Neural cell (in vitro differentiated cells): Measurements from ENCODE around the gene LINGO1. TPM values are rescaled to one million over a fixed set of nuclear protein-coding genes. Genes with fewer than 3 reads are reported as not detected.

ENCODE experiments used
- H2AFZ ChIP-seq: fragments of 200-600, 300-800 bp; sonication (generic), shearing (Covaris generic); 2 replicates; pipeline ENCODE4 v1.6.0; 2014; ENCODE audit warnings: low read depth, mild to moderate bottlenecking, antibody characterized with exemption, low read length, moderate library complexity
- H3F3A ChIP-seq: fragments of 200-600 bp; shearing (Covaris generic); 2 replicates; pipeline ENCODE4 v1.6.1; 2016; ENCODE audit warnings: mild to moderate bottlenecking, moderate library complexity, mixed read lengths, antibody characterized with exemption, low read length; ENCODE audit not compliant: insufficient read depth, poor library complexity, severe bottlenecking
- H3K27ac ChIP-seq: fragments of 200-600, 300-800 bp; sonication (generic), shearing (Covaris generic); 2 replicates; pipeline ENCODE4 v1.5.1; 2014; ENCODE audit warnings: mild to moderate bottlenecking, low read length, moderate library complexity
- H3K27me3 ChIP-seq: fragments of 300-800, 200-600 bp; sonication (generic), shearing (Covaris generic); 2 replicates; pipeline ENCODE4 v1.6.0; 2014; ENCODE audit warnings: mild to moderate bottlenecking, low read depth, low read length, moderate library complexity; ENCODE audit not compliant: insufficient read depth
- H3K36me3 ChIP-seq: fragments of 300-800, 200-600 bp; sonication (generic), shearing (Covaris generic); 2 replicates; pipeline ENCODE4 v1.5.1; 2014; ENCODE audit warnings: mild to moderate bottlenecking, antibody characterized with exemption, low read length, moderate library complexity; ENCODE audit not compliant: insufficient read depth
- H3K4me2 ChIP-seq: fragments of 300-800, 200-600 bp; sonication (generic), shearing (Covaris generic); 2 replicates; pipeline ENCODE4 v1.6.0; 2014; ENCODE audit warnings: mild to moderate bottlenecking, low read length
- H3K4me3 ChIP-seq: fragments of 300-800, 200-600 bp; sonication (generic), shearing (Covaris generic); 2 replicates; pipeline ENCODE4 v1.5.1; 2014; ENCODE audit warnings: mild to moderate bottlenecking, low read length, moderate library complexity
- H3K79me2 ChIP-seq: fragments of 200-600 bp; shearing (Covaris generic); replicated peaks from 2 replicates; pipeline ENCODE4 v1.6.0; 2014; ENCODE audit warnings: mild to moderate bottlenecking, low read length, moderate library complexity; ENCODE audit not compliant: insufficient read depth
- H3K9ac ChIP-seq: fragments of 300-800, 200-600 bp; sonication (generic), shearing (Covaris generic); 2 replicates; pipeline ENCODE4 v1.6.1; 2016; ENCODE audit warnings: mild to moderate bottlenecking, low read length, mixed read lengths
- H3K9me2 ChIP-seq: fragments of 200-600 bp; shearing (Covaris generic); 2 replicates; pipeline ENCODE4 v1.6.1; 2016; ENCODE audit warnings: mild to moderate bottlenecking, low read length, mixed read lengths; ENCODE audit not compliant: insufficient read depth
- H3K9me3 ChIP-seq: fragments of 200-600, 300-800 bp; sonication (generic), shearing (Covaris generic); 2 replicates; pipeline ENCODE4 v1.6.1; 2016; ENCODE audit warnings: mild to moderate bottlenecking, mixed run types, low read length, moderate library complexity, mixed read lengths
- H4K20me1 ChIP-seq: fragments of 200-600 bp; shearing (Covaris generic); 2 replicates; pipeline ENCODE4 v1.6.1; 2016; ENCODE audit warnings: mild to moderate bottlenecking, mixed run types; ENCODE audit not compliant: insufficient read depth
- EP300 ChIP-seq: fragments of 450-650 bp; conservative IDR thresholded peaks from 2 replicates; pipeline ENCODE4 v1.6.1; 2014; ENCODE audit warnings: antibody characterized with exemption, mild to moderate bottlenecking, moderate library complexity; ENCODE audit not compliant: poor library complexity, severe bottlenecking
- EZH2 ChIP-seq: fragments of 200-600, 300-800 bp; shearing (Covaris generic), sonication (generic); IDR thresholded peaks from 2 replicates; pipeline ENCODE4 v1.6.1; 2014; ENCODE audit warnings: antibody characterized with exemption, low read length, borderline replicate concordance, mild to moderate bottlenecking; ENCODE audit not compliant: insufficient read depth, poor library complexity, severe bottlenecking
- MXI1 ChIP-seq: fragments of 450-650 bp; conservative IDR thresholded peaks from 2 replicates; pipeline ENCODE4 v1.6.1; 2014; ENCODE audit warnings: antibody characterized with exemption, mild to moderate bottlenecking; ENCODE audit not compliant: poor library complexity, severe bottlenecking
- POLR2AphosphoS5 ChIP-seq: IDR thresholded peaks from 2 replicates; pipeline ENCODE4 v1.6.1; 2012
- RAD21 ChIP-seq: fragments of 450-650 bp; conservative IDR thresholded peaks from 2 replicates; pipeline ENCODE4 v1.6.1; 2014; ENCODE audit warnings: antibody characterized with exemption, mild to moderate bottlenecking, moderate library complexity
- SMC3 ChIP-seq: fragments of 450-650 bp; conservative IDR thresholded peaks from 2 replicates; pipeline ENCODE4 v1.6.1; 2014; ENCODE audit warnings: antibody characterized with exemption, mild to moderate bottlenecking, moderate library complexity; ENCODE audit not compliant: poor library complexity
- TAF1 ChIP-seq: IDR thresholded peaks from 2 replicates; pipeline ENCODE4 v1.6.1; 2012; ENCODE audit warnings: low read depth
- polyA plus RNA-seq: library from polyadenylated mRNA; depleted of rRNA; stranded (reverse); fragments of >200 nt; gene quantifications from 2 replicates; pipeline ENCODE4 v1.2.3, GENCODE V29; 2014
- TF ChIP-seq, protein P1 (sequence below): fragments of 450-650 bp; IDR thresholded peaks from 2 replicates; pipeline ENCODE4 v1.5.1; 2014; ENCODE audit warnings: antibody characterized with exemption, mild to moderate bottlenecking, moderate library complexity; ENCODE audit not compliant: poor library complexity, severe bottlenecking
- TF ChIP-seq, protein P2 (sequence below): IDR thresholded peaks from 2 replicates; pipeline ENCODE4 v1.6.1; 2012; ENCODE audit warnings: borderline replicate concordance

The LINGO1 gene
- polyA plus RNA-seq, 1 donor from 2014 or later: 34.4 TPM

DNA sequence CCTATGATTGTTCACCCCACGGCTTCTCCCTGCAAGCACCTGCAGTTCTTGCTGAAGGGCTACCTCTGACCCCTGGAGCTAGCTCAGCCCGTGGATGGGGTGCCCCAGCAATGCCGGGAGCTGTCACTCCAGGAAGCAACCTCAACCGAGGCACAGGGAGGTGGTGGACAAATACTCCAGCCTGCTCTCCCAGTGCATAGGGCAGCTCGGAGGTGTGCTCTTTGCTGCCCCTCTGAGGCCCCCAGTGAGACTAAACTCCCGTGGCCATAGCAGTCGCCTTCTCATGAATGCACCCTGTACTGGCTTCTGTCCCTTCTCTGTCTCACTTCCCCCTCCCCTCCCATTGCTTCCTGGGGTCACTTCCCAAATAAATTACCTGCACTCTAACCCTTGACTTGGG, 48.5 kb downstream of the LINGO1 start:
- Histone ChIP-seq H3K36me3 (no peaks in the 10 kb centered on the region), H3K4me3 (no peak overlapping the region), H2AFZ (no peak overlapping the region), H3K27ac (no peak overlapping the region), H3K27me3 (no peaks in the 10 kb centered on the region), H3K4me2 (no peak overlapping the region), H3K9me3 (no peaks in the 10 kb centered on the region), H4K20me1 (no peaks in the 10 kb centered on the region), H3K9me2 (no peaks in the 10 kb centered on the region), H3K79me2 (no peaks in the 10 kb centered on the region), H3K9ac (no peak overlapping the region), H3F3A (no peaks in the 10 kb centered on the region)
- TF ChIP-seq MXI1 (no peak), TAF1 (no peak), SMC3 (no peak), POLR2AphosphoS5 (no peak), EP300 (no peak), EZH2 (no peak), RAD21 (no peak)
- TF ChIP-seq, protein P1, sequence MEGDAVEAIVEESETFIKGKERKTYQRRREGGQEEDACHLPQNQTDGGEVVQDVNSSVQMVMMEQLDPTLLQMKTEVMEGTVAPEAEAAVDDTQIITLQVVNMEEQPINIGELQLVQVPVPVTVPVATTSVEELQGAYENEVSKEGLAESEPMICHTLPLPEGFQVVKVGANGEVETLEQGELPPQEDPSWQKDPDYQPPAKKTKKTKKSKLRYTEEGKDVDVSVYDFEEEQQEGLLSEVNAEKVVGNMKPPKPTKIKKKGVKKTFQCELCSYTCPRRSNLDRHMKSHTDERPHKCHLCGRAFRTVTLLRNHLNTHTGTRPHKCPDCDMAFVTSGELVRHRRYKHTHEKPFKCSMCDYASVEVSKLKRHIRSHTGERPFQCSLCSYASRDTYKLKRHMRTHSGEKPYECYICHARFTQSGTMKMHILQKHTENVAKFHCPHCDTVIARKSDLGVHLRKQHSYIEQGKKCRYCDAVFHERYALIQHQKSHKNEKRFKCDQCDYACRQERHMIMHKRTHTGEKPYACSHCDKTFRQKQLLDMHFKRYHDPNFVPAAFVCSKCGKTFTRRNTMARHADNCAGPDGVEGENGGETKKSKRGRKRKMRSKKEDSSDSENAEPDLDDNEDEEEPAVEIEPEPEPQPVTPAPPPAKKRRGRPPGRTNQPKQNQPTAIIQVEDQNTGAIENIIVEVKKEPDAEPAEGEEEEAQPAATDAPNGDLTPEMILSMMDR: no peak
- TF ChIP-seq, protein P2, sequence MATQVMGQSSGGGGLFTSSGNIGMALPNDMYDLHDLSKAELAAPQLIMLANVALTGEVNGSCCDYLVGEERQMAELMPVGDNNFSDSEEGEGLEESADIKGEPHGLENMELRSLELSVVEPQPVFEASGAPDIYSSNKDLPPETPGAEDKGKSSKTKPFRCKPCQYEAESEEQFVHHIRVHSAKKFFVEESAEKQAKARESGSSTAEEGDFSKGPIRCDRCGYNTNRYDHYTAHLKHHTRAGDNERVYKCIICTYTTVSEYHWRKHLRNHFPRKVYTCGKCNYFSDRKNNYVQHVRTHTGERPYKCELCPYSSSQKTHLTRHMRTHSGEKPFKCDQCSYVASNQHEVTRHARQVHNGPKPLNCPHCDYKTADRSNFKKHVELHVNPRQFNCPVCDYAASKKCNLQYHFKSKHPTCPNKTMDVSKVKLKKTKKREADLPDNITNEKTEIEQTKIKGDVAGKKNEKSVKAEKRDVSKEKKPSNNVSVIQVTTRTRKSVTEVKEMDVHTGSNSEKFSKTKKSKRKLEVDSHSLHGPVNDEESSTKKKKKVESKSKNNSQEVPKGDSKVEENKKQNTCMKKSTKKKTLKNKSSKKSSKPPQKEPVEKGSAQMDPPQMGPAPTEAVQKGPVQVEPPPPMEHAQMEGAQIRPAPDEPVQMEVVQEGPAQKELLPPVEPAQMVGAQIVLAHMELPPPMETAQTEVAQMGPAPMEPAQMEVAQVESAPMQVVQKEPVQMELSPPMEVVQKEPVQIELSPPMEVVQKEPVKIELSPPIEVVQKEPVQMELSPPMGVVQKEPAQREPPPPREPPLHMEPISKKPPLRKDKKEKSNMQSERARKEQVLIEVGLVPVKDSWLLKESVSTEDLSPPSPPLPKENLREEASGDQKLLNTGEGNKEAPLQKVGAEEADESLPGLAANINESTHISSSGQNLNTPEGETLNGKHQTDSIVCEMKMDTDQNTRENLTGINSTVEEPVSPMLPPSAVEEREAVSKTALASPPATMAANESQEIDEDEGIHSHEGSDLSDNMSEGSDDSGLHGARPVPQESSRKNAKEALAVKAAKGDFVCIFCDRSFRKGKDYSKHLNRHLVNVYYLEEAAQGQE: no peak

DNA sequence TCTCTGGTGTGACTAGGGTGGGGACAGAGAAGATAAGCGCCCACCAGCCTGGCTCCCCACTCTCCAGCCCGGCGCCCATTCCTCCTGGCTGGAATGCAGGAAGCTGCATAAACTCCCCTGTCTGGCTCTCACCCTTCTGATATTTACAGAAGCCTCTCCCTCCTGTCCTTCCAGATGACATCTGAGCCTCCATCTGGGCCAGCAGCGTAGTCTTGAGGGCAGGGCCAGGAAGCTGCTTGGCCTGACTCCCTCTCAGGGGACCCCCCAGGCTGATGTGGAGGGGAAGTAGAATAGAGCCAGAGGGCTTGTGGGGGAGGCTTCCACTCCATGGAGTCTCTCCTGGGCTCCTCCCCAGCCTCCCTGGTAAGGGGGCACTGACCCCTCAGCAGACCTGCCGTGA, 49.9 kb downstream of the LINGO1 start:
- H2AFZ ChIP-seq: no peak overlapping the region
- TF ChIP-seq TAF1 (no peak), EZH2 (no peak), MXI1 (no peak), EP300 (no peak), SMC3 (no peak), POLR2AphosphoS5 (no peak), RAD21 (no peak)
- TF ChIP-seq, protein P2: no peak
- TF ChIP-seq, protein P1: no peak
- no peaks in the 10 kb centered on the region for H3K79me2 ChIP-seq
- no peaks in the 10 kb centered on the region for H4K20me1 ChIP-seq
- no peaks in the 10 kb centered on the region for H3K9me2 ChIP-seq
- H3F3A ChIP-seq: no peaks in the 10 kb centered on the region
- H3K36me3 ChIP-seq: no peaks in the 10 kb centered on the region
- H3K4me2 ChIP-seq: no peak overlapping the region
- no peak overlapping the region for H3K27ac ChIP-seq
- no peaks in the 10 kb centered on the region for H3K9me3 ChIP-seq
- H3K4me3 ChIP-seq: no peak overlapping the region
- H3K9ac ChIP-seq: no peak overlapping the region
- no peaks in the 10 kb centered on the region for H3K27me3 ChIP-seq
